ENCODE results near the gene DNM2.
"Not testable (repeated sequence)": the region's sequence is repeated elsewhere in the genome, so short reads cannot be mapped to it uniquely, and the experiment has no call there.

DNM2 gene

GRCh38 chr19:10870955-10871603, 153.2 kb downstream of the DNM2 start, which contains the start of gene CARM1:
Gene CARM1 (plus strand): TSS chr19:10871553. CDS start chr19:10871703, 150 bp downstream.
- DNase-seq = peak; percentile 99

GRCh38 chr19:10871711-10872545, 154.0 kb downstream of the DNM2 start:
- DNase-seq = peak; percentile 53

DNA sequence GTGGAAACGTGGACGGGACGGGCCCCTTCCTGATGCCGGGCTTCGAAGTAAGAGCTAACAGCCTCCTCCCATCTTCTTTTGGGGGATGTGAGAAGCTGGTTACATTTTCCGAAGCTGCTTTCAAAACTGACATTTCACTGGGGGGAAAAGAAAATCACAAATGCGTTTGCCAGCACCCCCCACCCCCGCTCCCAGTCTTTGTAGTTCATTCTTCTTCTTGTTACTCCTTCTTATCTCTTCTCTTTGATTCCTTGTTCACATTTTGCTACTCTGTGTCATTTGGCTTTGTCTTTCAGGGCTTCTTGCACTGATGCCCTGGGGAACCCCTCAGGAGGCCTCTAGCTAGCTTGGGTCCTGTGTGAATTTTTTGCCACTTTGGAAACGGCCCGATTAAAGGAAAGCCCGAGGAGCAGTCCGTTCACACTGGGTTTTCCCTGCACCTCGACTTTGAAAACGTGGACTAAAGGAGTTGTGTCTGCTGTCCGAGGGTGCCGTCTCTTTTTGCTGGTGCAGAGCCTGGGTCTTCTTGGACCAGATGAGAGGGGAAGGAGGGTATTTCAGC, 154.7 kb downstream of the DNM2 start:
- DNase-seq = no peak

- no peak for DNase-seq
Observed at GRCh38 chr19:10874024-10874423, 156.1 kb downstream of the DNM2 start.

DNA sequence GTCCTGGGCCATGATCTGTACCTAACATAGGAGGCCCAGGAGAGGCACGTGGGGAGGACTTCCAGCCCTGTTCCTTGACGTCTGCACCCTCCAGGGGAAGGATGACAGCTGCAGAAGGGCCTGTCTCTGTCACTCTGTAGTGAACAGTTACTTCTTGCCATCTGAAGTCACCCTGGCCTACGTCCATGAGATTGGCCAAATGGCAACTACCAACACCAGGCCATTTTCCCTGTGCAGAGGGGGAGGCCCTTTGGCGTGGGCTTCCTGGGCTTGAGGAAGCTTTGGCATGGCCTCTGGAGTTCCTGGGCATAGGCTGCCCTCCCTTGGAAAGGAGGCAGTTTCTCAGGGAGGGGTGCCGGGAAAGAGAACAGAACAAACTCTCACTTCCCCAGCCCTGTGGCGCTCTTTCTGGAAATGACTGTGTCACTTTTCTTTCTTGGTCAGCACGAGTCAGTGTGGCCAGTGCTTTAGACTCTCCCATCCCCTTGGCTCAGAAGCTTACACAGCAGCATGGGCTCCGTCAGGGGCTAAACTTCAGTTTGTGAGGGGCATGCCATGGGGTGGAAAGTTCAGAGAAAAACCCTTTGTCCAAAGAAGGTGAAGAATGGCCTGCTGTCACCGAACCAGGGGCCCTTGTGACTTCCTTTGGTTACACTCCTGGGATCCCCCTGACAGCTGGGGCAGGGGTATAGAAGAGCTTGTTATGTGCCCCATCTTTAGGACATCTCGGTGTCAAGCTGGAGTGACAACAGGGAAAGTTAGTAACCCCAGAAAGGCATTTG, 158.8 kb downstream of the DNM2 start:
- no peak for DNase-seq

- DNase-seq = not testable (repeated sequence)
Observed at GRCh38 chr19:10877608-10878007, 159.7 kb downstream of the DNM2 start.

GRCh38 chr19:10878253-10878652, 160.4 kb downstream of the DNM2 start:
- no peak for DNase-seq
